BE2C (cell line): Measurements from ENCODE around the gene ACTRT3.

Source experiments
- DNase-seq: peaks from one replicate; pipeline ENCODE4 v3.0.0-alpha.2; 2020
- H3K27me3 ChIP-seq: fragments of 250-450 bp; sonication (Bioruptor Pico); 2 replicates; pipeline ENCODE4 v1.5.1; 2020; ENCODE audit warnings: mild to moderate bottlenecking
- H3K36me3 ChIP-seq: fragments of 250-450 bp; sonication (Bioruptor Pico); 2 replicates; pipeline ENCODE4 v1.5.1; 2020; ENCODE audit warnings: mild to moderate bottlenecking
- H3K4me1 ChIP-seq: fragments of 250-450 bp; sonication (Bioruptor Pico); 2 replicates; pipeline ENCODE4 v1.5.1; 2020
- H3K4me3 ChIP-seq: 2 replicates; pipeline ENCODE4 v1.5.1; 2011; ENCODE audit warnings: low read depth, low read length
- H3K9me3 ChIP-seq: fragments of 250-450 bp; sonication (Bioruptor Pico); 2 replicates; pipeline ENCODE4 v1.5.1; 2020
- CTCF ChIP-seq: IDR thresholded peaks from 2 replicates; pipeline ENCODE4 v1.5.1; 2012; ENCODE audit warnings: mild to moderate bottlenecking, low read depth, low read length

ACTRT3 gene

GRCh38 chr3:169777822-169778221 is 8.5 kb upstream of the ACTRT3 start:
- Histone ChIP-seq H3K27me3 (no peaks in the 10 kb centered on the region), H3K9me3 (no peaks in the 10 kb centered on the region), H3K4me1 (no peaks in the 10 kb centered on the region), H3K4me3 (no peak overlapping the region), H3K36me3 (peaks cover 75% of the 10 kb centered on the region)
- TF ChIP-seq CTCF = no peak
- no peak for DNase-seq

GRCh38 chr3:169774186-169774585 is 4.8 kb upstream of the ACTRT3 start:
- TF ChIP-seq CTCF = no peak
- H3K4me1 ChIP-seq = no peaks in the 10 kb centered on the region
- DNase-seq = no peak
- no peaks in the 10 kb centered on the region for H3K9me3 ChIP-seq
- H3K27me3 ChIP-seq = no peaks in the 10 kb centered on the region
- peak overlapping the region; percentile 98 for H3K4me3 ChIP-seq
- H3K36me3 ChIP-seq = peaks cover 41% of the 10 kb centered on the region

- Histone ChIP-seq H3K9me3 (no peaks in the 10 kb centered on the region), H3K4me3 (peak within 1 kb of the TSS; percentile 98), H3K27me3 (no peaks in the 10 kb centered on the region), H3K4me1 (no peaks in the 10 kb centered on the region), H3K36me3 (peaks cover 30% of the 10 kb centered on the region)
- DNase-seq = peak; percentile 92
- 0 out of 2 replicates have a peak, but pooled peaks have one; percentile 11 for TF ChIP-seq CTCF
Measured at GRCh38 chr3:169772897-169773816, 3.8 kb upstream of the ACTRT3 start, which contains the start of gene MYNN. Gene MYNN (plus strand): TSS chr3:169773396. CDS start chr3:169774296, 900 bp downstream.

GRCh38 chr3:169772305-169772896 is 3.0 kb upstream of the ACTRT3 start:
- peaks cover 24% of the 10 kb centered on the region for H3K36me3 ChIP-seq
- peak overlapping the region; percentile 98 for H3K4me3 ChIP-seq
- no peaks in the 10 kb centered on the region for H3K27me3 ChIP-seq
- TF ChIP-seq CTCF = no peak
- DNase-seq = peak; percentile 81
- H3K4me1 ChIP-seq = no peaks in the 10 kb centered on the region
- H3K9me3 ChIP-seq = no peaks in the 10 kb centered on the region

GRCh38 chr3:169771497-169772304 is 2.3 kb upstream of the ACTRT3 start:
- peaks cover 17% of the 10 kb centered on the region for H3K36me3 ChIP-seq
- peak overlapping the region; percentile 98 for H3K4me3 ChIP-seq
- no peaks in the 10 kb centered on the region for H3K9me3 ChIP-seq
- TF ChIP-seq CTCF = no peak
- no peaks in the 10 kb centered on the region for H3K27me3 ChIP-seq
- no peaks in the 10 kb centered on the region for H3K4me1 ChIP-seq
- peak; percentile 77 for DNase-seq
